ENCODE results near the gene VCAM1. TPM values are rescaled to one million over a fixed set of nuclear protein-coding genes. Genes with fewer than 3 reads are reported as not detected.
A peak's percentile ranks its signal among the peaks of the same experiment; 100 is the strongest.

Gene VCAM1
- total and polyA plus RNA-seq, 10 donors = 39.6 to 849 (median 362) TPM

GRCh38 chr1:100683448-100684349 is 35.8 kb upstream of the VCAM1 start:
- no peaks in the 10 kb centered on the region for H3K36me3 ChIP-seq
- intact Hi-C loops (cut with DNase I; ENCODE audit: low total_unique reads) = no loop called here
- 28 to 45% (median 36%) methylated on average over 2 of the region's 2 CpGs for WGBS, 5 donors
- peak overlapping the region in 1 of 8 donors; percentile 5 for H3K4me3 ChIP-seq
- H3K27ac ChIP-seq = peak overlapping the region in 3 of 8 donors; percentile 4 to 27 (median 6)
- no peak for DNase-seq
- peaks cover 0 to 6% (median 5%) of the 10 kb centered on the region in 8 donors for H3K9me3 ChIP-seq
- TF ChIP-seq POLR2AphosphoS5 (IDR thresholded peaks at IDR 0.05) (no peak), POLR2A (IDR thresholded peaks at IDR 0.05) (no peak)
- TF ChIP-seq, protein P1, sequence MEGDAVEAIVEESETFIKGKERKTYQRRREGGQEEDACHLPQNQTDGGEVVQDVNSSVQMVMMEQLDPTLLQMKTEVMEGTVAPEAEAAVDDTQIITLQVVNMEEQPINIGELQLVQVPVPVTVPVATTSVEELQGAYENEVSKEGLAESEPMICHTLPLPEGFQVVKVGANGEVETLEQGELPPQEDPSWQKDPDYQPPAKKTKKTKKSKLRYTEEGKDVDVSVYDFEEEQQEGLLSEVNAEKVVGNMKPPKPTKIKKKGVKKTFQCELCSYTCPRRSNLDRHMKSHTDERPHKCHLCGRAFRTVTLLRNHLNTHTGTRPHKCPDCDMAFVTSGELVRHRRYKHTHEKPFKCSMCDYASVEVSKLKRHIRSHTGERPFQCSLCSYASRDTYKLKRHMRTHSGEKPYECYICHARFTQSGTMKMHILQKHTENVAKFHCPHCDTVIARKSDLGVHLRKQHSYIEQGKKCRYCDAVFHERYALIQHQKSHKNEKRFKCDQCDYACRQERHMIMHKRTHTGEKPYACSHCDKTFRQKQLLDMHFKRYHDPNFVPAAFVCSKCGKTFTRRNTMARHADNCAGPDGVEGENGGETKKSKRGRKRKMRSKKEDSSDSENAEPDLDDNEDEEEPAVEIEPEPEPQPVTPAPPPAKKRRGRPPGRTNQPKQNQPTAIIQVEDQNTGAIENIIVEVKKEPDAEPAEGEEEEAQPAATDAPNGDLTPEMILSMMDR (IDR thresholded peaks at IDR 0.05 in 8 of 11, conservative IDR thresholded peaks at IDR 0.05 in 3 of 11) = no peak
- H3K27me3 ChIP-seq (replicated peaks in 1 of 7) = no peaks in the 10 kb centered on the region
- H3K4me1 ChIP-seq = peaks cover 0 to 22% (median 11%) of the 10 kb centered on the region in 6 donors

- TF ChIP-seq POLR2A (IDR thresholded peaks at IDR 0.05) = no peak
- TF ChIP-seq POLR2AphosphoS5 (IDR thresholded peaks at IDR 0.05) = no peak
- TF ChIP-seq, protein P1 (IDR thresholded peaks at IDR 0.05 in 8 of 11, conservative IDR thresholded peaks at IDR 0.05 in 3 of 11) = no peak
- DNase-seq = no peak
- peaks cover 0 to 22% (median 7%) of the 10 kb centered on the region in 8 donors for H3K9me3 ChIP-seq
- H3K4me3 ChIP-seq = no peak overlapping the region
- H3K36me3 ChIP-seq = no peaks in the 10 kb centered on the region
- 71 to 86% (median 77%) methylated on average over 1 of the region's 1 CpG for WGBS, 5 donors
- H3K4me1 ChIP-seq = no peaks in the 10 kb centered on the region
- intact Hi-C loops (cut with DNase I; ENCODE audit: low total_unique reads) = no loop called here
- H3K27ac ChIP-seq = no peak overlapping the region
- H3K27me3 ChIP-seq (replicated peaks in 1 of 7) = no peaks in the 10 kb centered on the region
These were observed 19.8 kb upstream of the VCAM1 start for GRCh38 chr1:100699744-100700143.

DNA sequence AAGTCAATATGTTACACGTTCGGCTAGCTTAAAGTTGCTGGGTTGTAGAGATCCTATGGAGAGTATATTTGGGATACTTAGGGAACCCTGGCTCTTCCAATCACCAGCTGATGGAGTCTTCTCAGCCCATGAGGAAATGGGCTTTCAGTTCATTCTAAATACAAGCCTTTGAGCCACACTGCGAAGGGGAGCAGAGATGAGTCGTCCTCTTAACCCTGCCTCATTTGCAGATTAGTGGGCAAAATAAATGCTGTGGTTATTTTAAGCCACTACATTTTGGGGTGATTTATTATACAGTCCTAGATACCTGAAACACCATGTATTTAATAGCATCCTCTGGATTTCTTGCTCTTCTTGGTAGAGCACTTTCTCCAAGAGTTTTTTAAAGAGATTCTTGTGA is 19.0 kb upstream of the VCAM1 start:
- Histone ChIP-seq H3K36me3 (no peaks in the 10 kb centered on the region), H3K9me3 (peaks cover 0 to 14% (median 0%) of the 10 kb centered on the region in 8 donors), H3K4me3 (no peak overlapping the region), H3K4me1 (no peaks in the 10 kb centered on the region), H3K27me3 (replicated peaks in 1 of 7) (no peaks in the 10 kb centered on the region), H3K27ac (no peak overlapping the region)
- 92 to 97% (median 93%) methylated on average over 4 of the region's 4 CpGs for WGBS, 5 donors
- TF ChIP-seq, protein P1 (IDR thresholded peaks at IDR 0.05 in 8 of 11, conservative IDR thresholded peaks at IDR 0.05 in 3 of 11) = no peak
- no peak for DNase-seq
- intact Hi-C loops (cut with DNase I; ENCODE audit: low total_unique reads) = no loop called here

GRCh38 chr1:100703052-100703451 is 16.5 kb upstream of the VCAM1 start:
- Histone ChIP-seq H3K4me3 (no peak overlapping the region), H3K9me3 (peaks cover 0 to 3% (median 0%) of the 10 kb centered on the region in 8 donors), H3K27ac (no peak overlapping the region), H3K27me3 (replicated peaks in 1 of 7) (no peaks in the 10 kb centered on the region), H3K4me1 (peaks cover 0 to 6% (median 0%) of the 10 kb centered on the region in 6 donors), H3K36me3 (no peaks in the 10 kb centered on the region)
- TF ChIP-seq POLR2A (IDR thresholded peaks at IDR 0.05) = no peak
- no peak for DNase-seq
- intact Hi-C loops (cut with DNase I; ENCODE audit: low total_unique reads) = no loop called here
- whole genome bisulfite sequencing, 5 donors = 76 to 94% (median 90%) methylated on average over 2 of the region's 2 CpGs

Measured in spleen (tissue), 11 donors.